HepG2 (cell line): ENCODE measurements around the gene NEURL2. TPM values are rescaled to one million over a fixed set of nuclear protein-coding genes. Genes with fewer than 3 reads are reported as not detected.
A peak's percentile ranks its signal among the peaks of the same experiment; 100 is the strongest.

Experiments used
- AKAP8 ChIP-seq: sonication (generic); formaldehyde crosslinking; IDR thresholded peaks from 2 replicates; pipeline ENCODE4 v1.5.1; 2020; ENCODE audit warnings: mild to moderate bottlenecking, missing genetic modification reagents
- ARID2 ChIP-seq: sonication (generic); formaldehyde crosslinking; IDR thresholded peaks from 2 replicates; pipeline ENCODE4 v1.8.1; 2022; ENCODE audit warnings: mild to moderate bottlenecking, missing genetic modification reagents, borderline replicate concordance
- GFI1 ChIP-seq: sonication (generic); formaldehyde crosslinking; IDR thresholded peaks from 2 replicates; pipeline ENCODE4 v1.5.0; 2020; ENCODE audit warnings: missing genetic modification reagents, mild to moderate bottlenecking, borderline replicate concordance
- ISX ChIP-seq: sonication (generic); formaldehyde crosslinking; conservative IDR thresholded peaks from 2 replicates; pipeline ENCODE4 v1.5.0; 2020; ENCODE audit warnings: missing genetic modification reagents
- KDM4B ChIP-seq: sonication (generic); formaldehyde crosslinking; IDR thresholded peaks from 2 replicates; pipeline ENCODE4 v1.4.0; 2020; ENCODE audit warnings: missing genetic modification reagents
- NONO ChIP-seq, 2 experiments: fragments of 450-650 bp in 1 of 2; sonication (generic) in 1 of 2; formaldehyde crosslinking in 1 of 2; IDR thresholded peaks in 1 of 2; conservative IDR thresholded peaks in 1 of 2; 2 replicates each; pipeline versions ENCODE4 v1.6.1 to v1.8.0; 2017 to 2022; ENCODE audit warnings: mild to moderate bottlenecking in 1 of 2, missing genetic modification reagents in 1 of 2, moderate library complexity in 1 of 2
- PHB2 ChIP-seq: fragments of 450-650 bp; IDR thresholded peaks from 2 replicates; pipeline ENCODE4 v1.6.1; 2018; ENCODE audit not compliant: partially characterized antibody
- PPARG ChIP-seq: conservative IDR thresholded peaks from 2 replicates; pipeline ENCODE4 v1.6.1; 2016; ENCODE audit warnings: missing biosample characterization, missing genetic modification reagents
- PRMT3 ChIP-seq: sonication (generic); formaldehyde crosslinking; IDR thresholded peaks from 2 replicates; pipeline ENCODE4 v1.8.1; 2022; ENCODE audit warnings: low read depth, mild to moderate bottlenecking, moderate library complexity, missing genetic modification reagents, borderline replicate concordance
- RCOR2 ChIP-seq: IDR thresholded peaks from 2 replicates; pipeline ENCODE4 v1.6.1; 2016; ENCODE audit warnings: missing biosample characterization, missing genetic modification reagents
- RFX5 ChIP-seq: IDR thresholded peaks from 2 replicates; pipeline ENCODE4 v1.6.1; 2011; ENCODE audit warnings: low read depth, low read length, improper control_type of control experiment
- SIX1 ChIP-seq: sonication (generic); formaldehyde crosslinking; IDR thresholded peaks from 2 replicates; pipeline ENCODE4 v1.4.0; 2020; ENCODE audit warnings: missing genetic modification reagents, borderline replicate concordance
- SMAD3 ChIP-seq: sonication (generic); formaldehyde crosslinking; IDR thresholded peaks from 2 replicates; pipeline ENCODE4 v1.4.0; 2020; ENCODE audit warnings: missing genetic modification reagents
- SYNCRIP ChIP-seq: fragments of 200-400 bp; formaldehyde crosslinking; IDR thresholded peaks from 2 replicates; pipeline ENCODE4 v1.6.1; 2018; ENCODE audit warnings: mild to moderate bottlenecking, low read depth, low read length; ENCODE audit not compliant: insufficient read depth
- YY1 ChIP-seq: IDR thresholded peaks from 2 replicates; pipeline ENCODE4 v1.6.1; 2011; ENCODE audit warnings: low read length, low read depth, moderate library complexity, mild to moderate bottlenecking; ENCODE audit not compliant: insufficient read depth, insufficient replicate concordance
- ZFP36 ChIP-seq: fragments of 150-350 bp; IDR thresholded peaks from 2 replicates; pipeline ENCODE4 v1.6.1; 2018; ENCODE audit warnings: borderline replicate concordance, low read length, low read depth; ENCODE audit not compliant: partially characterized antibody
- ZMYM4 ChIP-seq: sonication (generic); formaldehyde crosslinking; IDR thresholded peaks from 2 replicates; pipeline ENCODE4 v1.8.1; 2023; ENCODE audit warnings: mild to moderate bottlenecking, missing genetic modification reagents
- ZNF431 ChIP-seq: sonication (generic); formaldehyde crosslinking; IDR thresholded peaks from 2 replicates; pipeline ENCODE4 v1.9.0; 2022; ENCODE audit warnings: missing genetic modification reagents, low read depth, mild to moderate bottlenecking, borderline replicate concordance
- ZNF556 ChIP-seq: sonication (generic); formaldehyde crosslinking; IDR thresholded peaks from 2 replicates; pipeline ENCODE4 v1.4.0; 2020; ENCODE audit warnings: mild to moderate bottlenecking, missing genetic modification reagents, borderline replicate concordance
- polyA plus RNA-seq, 8 experiments: library from polyadenylated mRNA; depleted of rRNA in 3 of 8; stranded (reverse) in 7 of 8; unstranded in 1 of 8; fragments of >200 nt; fragmentation: Illumina TruSeq in 4 of 8; extraction: Trizol in 4 of 8; gene quantifications; 2 replicates each; pipeline versions ENCODE4 v1.2.1 to v1.2.3, GENCODE V29; 2011 to 2016; ENCODE audit warnings: low read depth in 4 of 8, missing spikeins in 1 of 8, mixed read lengths in 1 of 8; ENCODE audit not compliant: insufficient read depth in 1 of 8
- total RNA-seq, 5 experiments: library from RNA; depleted of rRNA; stranded (reverse); fragments of >200 nt; fragmentation: Illumina TruSeq; extraction: Trizol; gene quantifications; 2 replicates each; pipeline ENCODE4 v1.2.3, GENCODE V29; 2016; ENCODE audit warnings: low read depth in 1 of 5
- TF ChIP-seq, protein P1 (sequence below): sonication (generic); formaldehyde crosslinking; IDR thresholded peaks from 2 replicates; pipeline ENCODE4 v1.5.0; 2020; ENCODE audit warnings: missing genetic modification reagents
- TF ChIP-seq, protein P2 (sequence below): sonication (generic); formaldehyde crosslinking; IDR thresholded peaks from 2 replicates; pipeline ENCODE4 v1.5.1; 2020; ENCODE audit warnings: missing genetic modification reagents, mild to moderate bottlenecking, borderline replicate concordance
- TF ChIP-seq, protein P3 (sequence below): sonication (generic); formaldehyde crosslinking; IDR thresholded peaks from 2 replicates; pipeline ENCODE4 v1.4.0; 2020; ENCODE audit warnings: mild to moderate bottlenecking, missing genetic modification reagents
- TF ChIP-seq, protein P4 (sequence below): sonication (generic); formaldehyde crosslinking; IDR thresholded peaks from 2 replicates; pipeline ENCODE4 v1.8.0; 2022; ENCODE audit warnings: missing genetic modification reagents, mild to moderate bottlenecking, inconsistent platforms, borderline replicate concordance
- TF ChIP-seq, protein P5 (sequence below): IDR thresholded peaks from 2 replicates; pipeline ENCODE4 v1.6.1; 2016

Gene NEURL2
- total and polyA plus RNA-seq, 2 of the 13 experiments (the other 11 are each of a cell fraction or from before 2014, with no cell fraction given) = 7.2 to 9.7 TPM

DNA sequence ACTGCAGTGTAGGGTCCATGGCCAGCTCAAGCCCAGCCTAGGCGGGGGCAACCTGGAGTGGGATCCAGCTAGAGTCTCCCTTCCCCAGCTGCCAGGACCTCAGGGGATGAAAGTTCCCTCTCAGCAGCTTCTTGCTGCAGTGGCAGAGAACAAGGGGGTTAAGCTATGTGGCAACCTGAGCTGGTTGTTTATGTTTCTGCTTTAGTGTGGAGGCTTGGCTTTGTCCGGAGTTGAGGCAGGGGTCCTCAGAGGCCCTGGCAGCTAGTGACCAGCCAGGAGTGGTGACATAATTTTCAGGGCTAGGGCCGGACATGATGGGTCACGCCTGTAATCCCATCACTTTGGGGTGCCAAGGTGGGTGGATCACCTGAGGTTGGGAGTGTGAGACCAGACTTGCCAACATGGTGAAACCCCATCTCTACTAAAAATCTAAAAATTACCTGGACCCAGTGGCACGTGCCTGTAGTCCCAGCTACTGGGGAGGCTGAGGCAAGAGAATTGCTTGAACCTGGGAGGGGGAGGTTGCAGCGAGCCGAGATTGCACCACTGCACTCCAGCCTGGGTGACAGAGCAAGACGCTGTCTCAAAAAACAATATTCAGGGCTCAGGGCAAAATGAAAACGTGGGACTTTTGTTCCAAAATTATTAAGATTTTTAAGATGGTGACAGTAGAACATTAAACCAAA lies 35.0 kb upstream of the NEURL2 start (continued):
- TF ChIP-seq, protein P1, sequence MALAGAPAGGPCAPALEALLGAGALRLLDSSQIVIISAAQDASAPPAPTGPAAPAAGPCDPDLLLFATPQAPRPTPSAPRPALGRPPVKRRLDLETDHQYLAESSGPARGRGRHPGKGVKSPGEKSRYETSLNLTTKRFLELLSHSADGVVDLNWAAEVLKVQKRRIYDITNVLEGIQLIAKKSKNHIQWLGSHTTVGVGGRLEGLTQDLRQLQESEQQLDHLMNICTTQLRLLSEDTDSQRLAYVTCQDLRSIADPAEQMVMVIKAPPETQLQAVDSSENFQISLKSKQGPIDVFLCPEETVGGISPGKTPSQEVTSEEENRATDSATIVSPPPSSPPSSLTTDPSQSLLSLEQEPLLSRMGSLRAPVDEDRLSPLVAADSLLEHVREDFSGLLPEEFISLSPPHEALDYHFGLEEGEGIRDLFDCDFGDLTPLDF (CRISPR knock-in tag) = no peak
- TF ChIP-seq, protein P2, sequence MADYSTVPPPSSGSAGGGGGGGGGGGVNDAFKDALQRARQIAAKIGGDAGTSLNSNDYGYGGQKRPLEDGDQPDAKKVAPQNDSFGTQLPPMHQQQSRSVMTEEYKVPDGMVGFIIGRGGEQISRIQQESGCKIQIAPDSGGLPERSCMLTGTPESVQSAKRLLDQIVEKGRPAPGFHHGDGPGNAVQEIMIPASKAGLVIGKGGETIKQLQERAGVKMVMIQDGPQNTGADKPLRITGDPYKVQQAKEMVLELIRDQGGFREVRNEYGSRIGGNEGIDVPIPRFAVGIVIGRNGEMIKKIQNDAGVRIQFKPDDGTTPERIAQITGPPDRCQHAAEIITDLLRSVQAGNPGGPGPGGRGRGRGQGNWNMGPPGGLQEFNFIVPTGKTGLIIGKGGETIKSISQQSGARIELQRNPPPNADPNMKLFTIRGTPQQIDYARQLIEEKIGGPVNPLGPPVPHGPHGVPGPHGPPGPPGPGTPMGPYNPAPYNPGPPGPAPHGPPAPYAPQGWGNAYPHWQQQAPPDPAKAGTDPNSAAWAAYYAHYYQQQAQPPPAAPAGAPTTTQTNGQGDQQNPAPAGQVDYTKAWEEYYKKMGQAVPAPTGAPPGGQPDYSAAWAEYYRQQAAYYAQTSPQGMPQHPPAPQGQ (CRISPR knock-in tag) = no peak
- TF ChIP-seq AKAP8 (CRISPR knock-in tag) (no peak), PHB2 (no peak), RFX5 (peak; percentile 67; the same call in 1 of the 2 replicates), SMAD3 (no peak), ZNF431 (no peak), ZMYM4 (CRISPR knock-in tag) (0 out of 2 replicates have a peak, but pooled peaks have one; percentile 44), PPARG (no peak), SYNCRIP (no peak), SIX1 (CRISPR knock-in tag) (no peak), KDM4B (CRISPR knock-in tag) (no peak), NONO (IDR thresholded peaks at IDR 0.05) (no peak), NONO (CRISPR knock-in tag; conservative IDR thresholded peaks at IDR 0.05) (no peak), GFI1 (CRISPR knock-in tag) (peak; percentile 17; the same call in 1 of the 2 replicates), ISX (no peak), ARID2 (no peak), ZNF556 (no peak), PRMT3 (no peak), YY1 (no peak), ZFP36 (no peak), RCOR2 (CRISPR knock-in tag) (no peak)
- TF ChIP-seq, protein P3, sequence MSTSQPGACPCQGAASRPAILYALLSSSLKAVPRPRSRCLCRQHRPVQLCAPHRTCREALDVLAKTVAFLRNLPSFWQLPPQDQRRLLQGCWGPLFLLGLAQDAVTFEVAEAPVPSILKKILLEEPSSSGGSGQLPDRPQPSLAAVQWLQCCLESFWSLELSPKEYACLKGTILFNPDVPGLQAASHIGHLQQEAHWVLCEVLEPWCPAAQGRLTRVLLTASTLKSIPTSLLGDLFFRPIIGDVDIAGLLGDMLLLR = no peak
- TF ChIP-seq, protein P4, sequence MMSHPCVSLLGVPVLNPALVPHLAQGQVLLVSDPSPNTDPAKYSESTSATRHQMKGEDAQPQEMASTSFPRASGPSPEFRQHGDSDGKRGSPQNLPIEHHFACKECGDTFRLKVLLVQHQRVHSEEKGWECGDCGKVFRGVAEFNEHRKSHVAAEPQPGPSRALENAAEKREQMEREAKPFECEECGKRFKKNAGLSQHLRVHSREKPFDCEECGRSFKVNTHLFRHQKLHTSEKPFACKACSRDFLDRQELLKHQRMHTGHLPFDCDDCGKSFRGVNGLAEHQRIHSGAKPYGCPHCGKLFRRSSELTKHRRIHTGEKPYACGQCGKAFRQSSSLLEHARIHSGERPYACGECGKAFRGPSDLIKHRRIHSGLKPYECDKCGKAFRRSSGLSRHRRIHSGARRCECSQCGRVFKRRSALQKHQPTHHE (CRISPR knock-in tag) = no peak
- TF ChIP-seq, protein P5, sequence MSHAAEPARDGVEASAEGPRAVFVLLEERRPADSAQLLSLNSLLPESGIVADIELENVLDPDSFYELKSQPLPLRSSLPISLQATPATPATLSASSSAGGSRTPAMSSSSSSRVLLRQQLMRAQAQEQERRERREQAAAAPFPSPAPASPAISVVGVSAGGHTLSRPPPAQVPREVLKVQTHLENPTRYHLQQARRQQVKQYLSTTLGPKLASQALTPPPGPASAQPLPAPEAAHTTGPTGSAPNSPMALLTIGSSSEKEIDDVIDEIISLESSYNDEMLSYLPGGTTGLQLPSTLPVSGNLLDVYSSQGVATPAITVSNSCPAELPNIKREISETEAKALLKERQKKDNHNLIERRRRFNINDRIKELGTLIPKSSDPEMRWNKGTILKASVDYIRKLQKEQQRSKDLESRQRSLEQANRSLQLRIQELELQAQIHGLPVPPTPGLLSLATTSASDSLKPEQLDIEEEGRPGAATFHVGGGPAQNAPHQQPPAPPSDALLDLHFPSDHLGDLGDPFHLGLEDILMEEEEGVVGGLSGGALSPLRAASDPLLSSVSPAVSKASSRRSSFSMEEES (CRISPR knock-in tag) = no peak
